ENCODE results near the gene SRPX.

The SRPX gene

GRCh38 chrX:38138900-38139299, 81.8 kb downstream of the SRPX start:
- no peak for DNase-seq (ENCODE audit: low read depth in 2 of 2, low spot score in 1 of 2)

GRCh38 chrX:38138157-38138891, 82.3 kb downstream of the SRPX start:
- no peak for DNase-seq (ENCODE audit: low read depth in 2 of 2, low spot score in 1 of 2)

GRCh38 chrX:38129366-38129765, 91.3 kb downstream of the SRPX start:
- DNase-seq (ENCODE audit: low read depth in 2 of 2, low spot score in 1 of 2), result no peak

GRCh38 chrX:38127961-38128360, 92.7 kb downstream of the SRPX start:
- no peak for DNase-seq (ENCODE audit: low read depth in 2 of 2, low spot score in 1 of 2)

- DNase-seq (ENCODE audit: low read depth in 2 of 2, low spot score in 1 of 2), result no peak
These were observed 94.5 kb downstream of the SRPX start for GRCh38 chrX:38126179-38126578.

- DNase-seq (ENCODE audit: low read depth in 2 of 2, low spot score in 1 of 2), result no peak
These were observed 96.7 kb downstream of the SRPX start for GRCh38 chrX:38124000-38124399.

GRCh38 chrX:38117485-38117884, 103.2 kb downstream of the SRPX start:
- DNase-seq (ENCODE audit: low read depth in 2 of 2, low spot score in 1 of 2), result no peak

GRCh38 chrX:38116706-38117105, 104.0 kb downstream of the SRPX start:
- DNase-seq (ENCODE audit: low read depth in 2 of 2, low spot score in 1 of 2), result no peak

- DNase-seq (ENCODE audit: low read depth in 2 of 2, low spot score in 1 of 2), result no peak
These were observed 108.1 kb downstream of the SRPX start for GRCh38 chrX:38112566-38112965.

- no peak for DNase-seq (ENCODE audit: low read depth in 2 of 2, low spot score in 1 of 2)
These were observed 109.5 kb downstream of the SRPX start for GRCh38 chrX:38111196-38111595.

GRCh38 chrX:38110231-38110630, 110.4 kb downstream of the SRPX start:
- no peak for DNase-seq (ENCODE audit: low read depth in 2 of 2, low spot score in 1 of 2)

- no peak for DNase-seq (ENCODE audit: low read depth in 2 of 2, low spot score in 1 of 2)
These were observed 111.4 kb downstream of the SRPX start for GRCh38 chrX:38109042-38109898.

- DNase-seq (ENCODE audit: low read depth in 2 of 2, low spot score in 1 of 2), result no peak
These were observed 112.3 kb downstream of the SRPX start for GRCh38 chrX:38108364-38108763.

- DNase-seq (ENCODE audit: low read depth in 2 of 2, low spot score in 1 of 2), result no peak
These were observed 113.5 kb downstream of the SRPX start for GRCh38 chrX:38106991-38107655.

- no peak for DNase-seq (ENCODE audit: low read depth in 2 of 2, low spot score in 1 of 2)
These were observed 115.4 kb downstream of the SRPX start for GRCh38 chrX:38105216-38105725.

GRCh38 chrX:38103857-38104812, 116.5 kb downstream of the SRPX start:
- no peak for DNase-seq (ENCODE audit: low read depth in 2 of 2, low spot score in 1 of 2)

- no peak for DNase-seq (ENCODE audit: low read depth in 2 of 2, low spot score in 1 of 2)
These were observed 117.8 kb downstream of the SRPX start for GRCh38 chrX:38102875-38103274.

- no peak for DNase-seq (ENCODE audit: low read depth in 2 of 2, low spot score in 1 of 2)
These were observed 118.4 kb downstream of the SRPX start for GRCh38 chrX:38102240-38102639.

- no peak for DNase-seq (ENCODE audit: low read depth in 2 of 2, low spot score in 1 of 2)
These were observed 121.0 kb downstream of the SRPX start for GRCh38 chrX:38099688-38100087.

All from stimulated activated CD8-positive, alpha-beta memory T cell treated with anti-CD3 and anti-CD28 coated beads, Interleukin-4, amount 100 ng/mL, for 4 hours (primary cell).